ENCODE measurements around the gene KLKB1.

The KLKB1 gene

DNA sequence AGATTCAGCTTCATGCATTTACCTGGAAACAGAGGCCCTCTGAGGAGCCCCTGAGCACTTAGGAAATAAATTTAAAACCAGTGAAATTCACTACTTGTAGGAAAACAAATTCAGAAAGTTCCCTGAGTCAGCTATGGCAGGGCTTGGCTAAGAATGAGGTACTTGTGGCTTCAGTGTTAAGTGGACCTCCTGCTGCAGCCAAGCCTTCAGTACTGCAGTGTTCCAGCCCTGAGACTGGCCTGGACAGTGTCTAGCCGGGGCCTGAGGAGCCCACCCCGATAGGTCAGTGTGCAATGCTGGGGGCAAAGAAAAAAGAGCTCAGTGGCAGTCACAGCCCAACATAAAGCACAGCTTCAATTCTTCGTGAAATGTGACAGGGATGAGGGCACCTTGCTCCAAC, 80.6 kb downstream of the KLKB1 start:
- DNase-seq (ENCODE audit: low read depth in 2 of 2) = no peak

Data from stimulated activated CD8-positive, alpha-beta memory T cell treated with anti-CD3 and anti-CD28 coated beads, Interleukin-15, amount 100 ng/mL, for 48 hours (primary cell).